Fibroblast of lung (primary cell): ENCODE data around the gene PGPEP1.

Experiments
- EZH2 ChIP-seq: IDR thresholded peaks from 2 replicates; pipeline ENCODE4 v1.5.1; 2012; ENCODE audit warnings: low read length, control low read depth, mild to moderate bottlenecking; ENCODE audit errors: missing control alignments
- TF ChIP-seq, protein P1 (sequence below), 2 donors: IDR thresholded peaks in 1 of 2; conservative IDR thresholded peaks in 1 of 2; 1 replicate in 1 of 2; 2 replicates in 1 of 2; pipeline ENCODE4 v1.5.1; 2011 to 2012; ENCODE audit warnings: low read length in 2 of 2, control low read depth in 1 of 2, inconsistent platforms in 1 of 2, low read depth in 1 of 2, mild to moderate bottlenecking in 1 of 2

DNA sequence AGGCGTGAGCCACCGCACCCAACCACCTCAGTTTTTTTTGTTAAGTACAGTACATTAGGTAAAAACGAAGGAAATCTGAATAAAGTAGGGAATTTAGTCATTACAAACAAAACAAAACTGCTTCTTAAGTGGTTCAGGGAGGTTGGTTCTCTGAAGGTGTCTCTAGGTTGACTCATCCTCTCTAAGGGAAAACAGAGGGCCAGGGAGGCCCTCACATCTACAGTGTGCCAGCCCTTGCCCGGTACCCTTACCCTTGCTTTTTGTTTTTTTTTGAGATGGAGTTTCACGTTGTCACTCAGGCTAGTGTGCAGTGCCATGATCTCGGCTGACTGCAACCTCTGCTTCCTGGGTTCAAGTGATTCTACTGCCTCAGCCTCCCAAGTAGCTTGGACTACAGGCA, 41.8 kb upstream of the PGPEP1 start:
- no peak for TF ChIP-seq EZH2
- TF ChIP-seq, protein P1, sequence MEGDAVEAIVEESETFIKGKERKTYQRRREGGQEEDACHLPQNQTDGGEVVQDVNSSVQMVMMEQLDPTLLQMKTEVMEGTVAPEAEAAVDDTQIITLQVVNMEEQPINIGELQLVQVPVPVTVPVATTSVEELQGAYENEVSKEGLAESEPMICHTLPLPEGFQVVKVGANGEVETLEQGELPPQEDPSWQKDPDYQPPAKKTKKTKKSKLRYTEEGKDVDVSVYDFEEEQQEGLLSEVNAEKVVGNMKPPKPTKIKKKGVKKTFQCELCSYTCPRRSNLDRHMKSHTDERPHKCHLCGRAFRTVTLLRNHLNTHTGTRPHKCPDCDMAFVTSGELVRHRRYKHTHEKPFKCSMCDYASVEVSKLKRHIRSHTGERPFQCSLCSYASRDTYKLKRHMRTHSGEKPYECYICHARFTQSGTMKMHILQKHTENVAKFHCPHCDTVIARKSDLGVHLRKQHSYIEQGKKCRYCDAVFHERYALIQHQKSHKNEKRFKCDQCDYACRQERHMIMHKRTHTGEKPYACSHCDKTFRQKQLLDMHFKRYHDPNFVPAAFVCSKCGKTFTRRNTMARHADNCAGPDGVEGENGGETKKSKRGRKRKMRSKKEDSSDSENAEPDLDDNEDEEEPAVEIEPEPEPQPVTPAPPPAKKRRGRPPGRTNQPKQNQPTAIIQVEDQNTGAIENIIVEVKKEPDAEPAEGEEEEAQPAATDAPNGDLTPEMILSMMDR (conservative IDR thresholded peaks at IDR 0.05 in 1 of 2, IDR thresholded peaks at IDR 0.05 in 1 of 2; ENCODE audit: low read depth in 1 of 2, low read length in 2 of 2) = no peak
